ENCODE data around the gene DRGX. TPM values are rescaled to one million over a fixed set of nuclear protein-coding genes. Genes with fewer than 3 reads are reported as not detected.

The DRGX gene
- total and polyA plus RNA-seq, 2 donors, result 0.05 to 0.30 TPM

GRCh38 chr10:49354593-49354992 is 41.3 kb downstream of the DRGX start:
- H3K27me3 ChIP-seq (ENCODE audit: control insufficient read depth in 2 of 2, insufficient read depth in 1 of 2, low read length in 1 of 2), result no peaks in the 10 kb centered on the region
- no peak overlapping the region for H3K27ac ChIP-seq (ENCODE audit: low read depth in 1 of 2, low read length in 1 of 2)
- H3K4me1 ChIP-seq (ENCODE audit: control insufficient read depth in 2 of 2, insufficient read depth in 2 of 2, low read length in 2 of 2), result peaks cover 4 to 22% of the 10 kb centered on the region in 2 donors
- no peak overlapping the region for H3K4me3 ChIP-seq (ENCODE audit: low read length in 2 of 2)
- H3K36me3 ChIP-seq (ENCODE audit: control insufficient read depth in 2 of 2, insufficient read depth in 2 of 2, low read length in 1 of 2), result no peaks in the 10 kb centered on the region
- 94% methylated on average over 3 of the region's 3 CpGs for WGBS
- no peak for DNase-seq (ENCODE audit: low read depth in 6 of 9, low spot score in 9 of 9)
- H3K9me3 ChIP-seq (ENCODE audit: control insufficient read depth in 2 of 2, insufficient read depth in 1 of 2, low read length in 1 of 2), result peaks cover 0 to 4% of the 10 kb centered on the region in 2 donors

DNA sequence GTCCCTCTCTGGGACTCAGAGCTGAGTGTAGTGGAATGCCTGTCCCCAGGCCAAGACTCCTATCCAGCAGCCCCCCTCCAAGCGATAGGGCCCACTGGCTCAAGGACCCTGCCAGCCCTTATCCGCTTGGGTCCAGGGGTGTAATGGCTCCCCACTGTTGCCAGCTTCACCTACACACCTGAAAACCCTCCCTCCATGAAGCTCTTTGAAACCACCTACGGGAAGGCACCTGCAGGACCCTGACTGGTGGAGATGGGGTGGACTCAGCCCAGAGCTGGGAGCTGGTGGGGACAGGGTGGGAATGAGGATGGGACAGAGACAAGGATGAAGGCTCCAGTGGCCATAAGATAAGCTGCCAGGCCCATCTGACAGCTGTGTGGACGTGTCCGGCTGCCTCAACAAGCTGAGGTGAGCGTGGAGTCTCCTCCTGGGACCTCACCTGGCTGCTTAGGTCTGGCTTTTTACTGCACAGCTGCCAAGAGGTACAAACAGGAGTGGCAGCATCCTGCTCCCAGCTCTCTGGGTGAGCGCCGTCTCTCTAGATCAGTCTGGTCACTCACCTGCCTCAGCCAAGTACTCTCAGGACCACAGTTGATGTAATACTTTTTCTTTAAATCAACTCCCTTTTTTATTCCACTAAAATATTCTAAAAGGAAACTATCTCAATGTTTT is 41.9 kb downstream of the DRGX start:
- peaks cover 4 to 22% of the 10 kb centered on the region in 2 donors for H3K4me1 ChIP-seq (ENCODE audit: control insufficient read depth in 2 of 2, insufficient read depth in 2 of 2, low read length in 2 of 2)
- peaks cover 0 to 4% of the 10 kb centered on the region in 2 donors for H3K9me3 ChIP-seq (ENCODE audit: control insufficient read depth in 2 of 2, insufficient read depth in 1 of 2, low read length in 1 of 2)
- H3K4me3 ChIP-seq (ENCODE audit: low read length in 2 of 2), result no peak overlapping the region
- no peaks in the 10 kb centered on the region for H3K27me3 ChIP-seq (ENCODE audit: control insufficient read depth in 2 of 2, insufficient read depth in 1 of 2, low read length in 1 of 2)
- no peak overlapping the region for H3K27ac ChIP-seq (ENCODE audit: low read depth in 1 of 2, low read length in 1 of 2)
- DNase-seq (ENCODE audit: low read depth in 6 of 9, low spot score in 9 of 9), result no peak
- no peaks in the 10 kb centered on the region for H3K36me3 ChIP-seq (ENCODE audit: control insufficient read depth in 2 of 2, insufficient read depth in 2 of 2, low read length in 1 of 2)
- WGBS, result 94% methylated on average over 8 of the region's 8 CpGs

GRCh38 chr10:49353026-49353894 is 42.6 kb downstream of the DRGX start:
- no peaks in the 10 kb centered on the region for H3K27me3 ChIP-seq (ENCODE audit: control insufficient read depth in 2 of 2, insufficient read depth in 1 of 2, low read length in 1 of 2)
- H3K4me3 ChIP-seq (ENCODE audit: low read length in 2 of 2), result no peak overlapping the region
- peaks cover 0 to 4% of the 10 kb centered on the region in 2 donors for H3K9me3 ChIP-seq (ENCODE audit: control insufficient read depth in 2 of 2, insufficient read depth in 1 of 2, low read length in 1 of 2)
- no peaks in the 10 kb centered on the region for H3K36me3 ChIP-seq (ENCODE audit: control insufficient read depth in 2 of 2, insufficient read depth in 2 of 2, low read length in 1 of 2)
- H3K4me1 ChIP-seq (ENCODE audit: control insufficient read depth in 2 of 2, insufficient read depth in 2 of 2, low read length in 2 of 2), result peaks cover 4 to 22% of the 10 kb centered on the region in 2 donors
- H3K27ac ChIP-seq (ENCODE audit: low read depth in 1 of 2, low read length in 1 of 2), result no peak overlapping the region
- peak in 7 of 9 donors; percentile 8 to 53 (median 26) for DNase-seq (ENCODE audit: low read depth in 6 of 9, low spot score in 9 of 9)
- 89% methylated on average over 6 of the region's 6 CpGs for WGBS

DNA sequence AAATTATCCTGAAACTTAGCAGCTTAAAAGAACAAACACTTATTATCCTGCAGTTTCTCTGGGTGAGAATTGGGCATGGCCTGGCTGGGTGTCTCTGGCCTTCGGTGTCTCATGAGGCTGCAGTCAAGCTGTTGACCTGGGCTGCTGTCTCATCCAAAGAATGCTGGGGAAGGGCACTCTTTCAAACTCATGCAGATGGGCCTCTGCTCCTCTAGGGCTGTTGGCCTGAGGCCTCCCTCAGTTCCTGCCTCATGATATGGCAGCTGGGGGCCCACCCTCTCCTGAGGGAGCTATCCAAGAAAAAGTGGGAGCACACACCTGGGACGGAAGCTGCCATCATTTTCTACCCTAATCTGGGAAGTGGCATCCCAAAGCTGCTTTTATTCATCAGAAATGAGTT is 43.6 kb downstream of the DRGX start:
- no peak overlapping the region for H3K4me3 ChIP-seq (ENCODE audit: low read length in 2 of 2)
- H3K4me1 ChIP-seq (ENCODE audit: control insufficient read depth in 2 of 2, insufficient read depth in 2 of 2, low read length in 2 of 2), result peaks cover 4 to 22% of the 10 kb centered on the region in 2 donors
- WGBS, result 90% methylated on average over 2 of the region's 2 CpGs
- no peak for DNase-seq (ENCODE audit: low read depth in 6 of 9, low spot score in 9 of 9)
- H3K9me3 ChIP-seq (ENCODE audit: control insufficient read depth in 2 of 2, insufficient read depth in 1 of 2, low read length in 1 of 2), result peaks cover 0 to 4% of the 10 kb centered on the region in 2 donors
- no peaks in the 10 kb centered on the region for H3K27me3 ChIP-seq (ENCODE audit: control insufficient read depth in 2 of 2, insufficient read depth in 1 of 2, low read length in 1 of 2)
- no peaks in the 10 kb centered on the region for H3K36me3 ChIP-seq (ENCODE audit: control insufficient read depth in 2 of 2, insufficient read depth in 2 of 2, low read length in 1 of 2)
- H3K27ac ChIP-seq (ENCODE audit: low read depth in 1 of 2, low read length in 1 of 2), result peak overlapping the region in 1 of 2 donors; percentile 55

- 95% methylated on average over 4 of the region's 4 CpGs for WGBS
- Histone ChIP-seq H3K9me3 (ENCODE audit: control insufficient read depth in 2 of 2, insufficient read depth in 1 of 2, low read length in 1 of 2) (peaks cover 0 to 4% of the 10 kb centered on the region in 2 donors), H3K36me3 (ENCODE audit: control insufficient read depth in 2 of 2, insufficient read depth in 2 of 2, low read length in 1 of 2) (no peaks in the 10 kb centered on the region), H3K27ac (ENCODE audit: low read depth in 1 of 2, low read length in 1 of 2) (no peak overlapping the region), H3K4me1 (ENCODE audit: control insufficient read depth in 2 of 2, insufficient read depth in 2 of 2, low read length in 2 of 2) (peaks cover 4 to 22% of the 10 kb centered on the region in 2 donors), H3K27me3 (ENCODE audit: control insufficient read depth in 2 of 2, insufficient read depth in 1 of 2, low read length in 1 of 2) (no peaks in the 10 kb centered on the region), H3K4me3 (ENCODE audit: low read length in 2 of 2) (no peak overlapping the region)
- DNase-seq (ENCODE audit: low read depth in 6 of 9, low spot score in 9 of 9), result no peak
These were observed 44.2 kb downstream of the DRGX start for GRCh38 chr10:49351669-49352068.

DNA sequence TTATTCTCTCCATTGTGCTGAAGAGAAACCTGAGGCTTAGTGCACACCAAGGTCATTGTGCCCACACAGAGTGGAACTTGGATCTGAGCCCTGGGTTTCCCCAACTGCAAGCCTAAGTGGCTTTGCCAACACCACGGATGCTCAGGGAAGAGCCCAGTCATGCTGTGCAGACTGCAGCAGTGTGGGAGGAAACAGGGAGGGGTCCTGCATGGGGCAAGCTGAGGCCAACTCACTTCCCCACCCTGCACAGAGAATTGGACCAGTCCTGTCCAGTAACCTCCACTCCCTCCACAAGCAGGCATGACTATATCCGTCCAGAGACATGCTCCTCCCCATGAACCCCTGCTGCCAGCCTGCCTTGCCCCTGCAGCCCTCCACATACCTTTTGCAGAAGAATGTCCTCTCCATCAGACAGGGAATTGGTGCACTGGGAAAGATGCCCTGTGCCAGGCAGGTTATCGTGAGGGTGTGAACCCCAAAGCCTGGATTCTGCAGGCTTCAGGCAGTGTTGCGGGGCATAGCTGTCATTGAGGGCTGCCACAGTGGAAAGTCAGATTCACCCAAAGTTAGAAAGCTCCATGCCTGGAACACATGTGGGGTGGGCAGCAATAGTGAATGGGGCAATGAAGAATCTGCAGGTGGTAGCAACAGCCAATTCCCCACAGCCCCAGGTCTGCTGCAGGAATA is 44.9 kb downstream of the DRGX start:
- no peak overlapping the region for H3K27ac ChIP-seq (ENCODE audit: low read depth in 1 of 2, low read length in 1 of 2)
- H3K27me3 ChIP-seq (ENCODE audit: control insufficient read depth in 2 of 2, insufficient read depth in 1 of 2, low read length in 1 of 2), result no peaks in the 10 kb centered on the region
- H3K4me1 ChIP-seq (ENCODE audit: control insufficient read depth in 2 of 2, insufficient read depth in 2 of 2, low read length in 2 of 2), result peaks cover 4 to 22% of the 10 kb centered on the region in 2 donors
- H3K36me3 ChIP-seq (ENCODE audit: control insufficient read depth in 2 of 2, insufficient read depth in 2 of 2, low read length in 1 of 2), result no peaks in the 10 kb centered on the region
- peaks cover 0 to 4% of the 10 kb centered on the region in 2 donors for H3K9me3 ChIP-seq (ENCODE audit: control insufficient read depth in 2 of 2, insufficient read depth in 1 of 2, low read length in 1 of 2)
- H3K4me3 ChIP-seq (ENCODE audit: low read length in 2 of 2), result no peak overlapping the region
- 82% methylated on average over 4 of the region's 4 CpGs for WGBS
- no peak for DNase-seq (ENCODE audit: low read depth in 6 of 9, low spot score in 9 of 9)

GRCh38 chr10:49350138-49350537 is 45.8 kb downstream of the DRGX start:
- H3K27ac ChIP-seq (ENCODE audit: low read depth in 1 of 2, low read length in 1 of 2), result no peak overlapping the region
- peaks cover 4 to 22% of the 10 kb centered on the region in 2 donors for H3K4me1 ChIP-seq (ENCODE audit: control insufficient read depth in 2 of 2, insufficient read depth in 2 of 2, low read length in 2 of 2)
- no peaks in the 10 kb centered on the region for H3K36me3 ChIP-seq (ENCODE audit: control insufficient read depth in 2 of 2, insufficient read depth in 2 of 2, low read length in 1 of 2)
- H3K4me3 ChIP-seq (ENCODE audit: low read length in 2 of 2), result no peak overlapping the region
- peaks cover 0 to 4% of the 10 kb centered on the region in 2 donors for H3K9me3 ChIP-seq (ENCODE audit: control insufficient read depth in 2 of 2, insufficient read depth in 1 of 2, low read length in 1 of 2)
- DNase-seq (ENCODE audit: low read depth in 6 of 9, low spot score in 9 of 9), result no peak
- no peaks in the 10 kb centered on the region for H3K27me3 ChIP-seq (ENCODE audit: control insufficient read depth in 2 of 2, insufficient read depth in 1 of 2, low read length in 1 of 2)

- no peak overlapping the region for H3K4me3 ChIP-seq (ENCODE audit: low read length in 2 of 2)
- H3K9me3 ChIP-seq (ENCODE audit: control insufficient read depth in 2 of 2, insufficient read depth in 1 of 2, low read length in 1 of 2), result peaks cover 0 to 4% of the 10 kb centered on the region in 2 donors
- 99% methylated on average over 4 of the region's 4 CpGs for WGBS
- H3K27ac ChIP-seq (ENCODE audit: low read depth in 1 of 2, low read length in 1 of 2), result no peak overlapping the region
- H3K27me3 ChIP-seq (ENCODE audit: control insufficient read depth in 2 of 2, insufficient read depth in 1 of 2, low read length in 1 of 2), result no peaks in the 10 kb centered on the region
- peaks cover 4 to 22% of the 10 kb centered on the region in 2 donors for H3K4me1 ChIP-seq (ENCODE audit: control insufficient read depth in 2 of 2, insufficient read depth in 2 of 2, low read length in 2 of 2)
- no peak for DNase-seq (ENCODE audit: low read depth in 6 of 9, low spot score in 9 of 9)
- no peaks in the 10 kb centered on the region for H3K36me3 ChIP-seq (ENCODE audit: control insufficient read depth in 2 of 2, insufficient read depth in 2 of 2, low read length in 1 of 2)
These were observed 46.5 kb downstream of the DRGX start for GRCh38 chr10:49349390-49349789.

DNA sequence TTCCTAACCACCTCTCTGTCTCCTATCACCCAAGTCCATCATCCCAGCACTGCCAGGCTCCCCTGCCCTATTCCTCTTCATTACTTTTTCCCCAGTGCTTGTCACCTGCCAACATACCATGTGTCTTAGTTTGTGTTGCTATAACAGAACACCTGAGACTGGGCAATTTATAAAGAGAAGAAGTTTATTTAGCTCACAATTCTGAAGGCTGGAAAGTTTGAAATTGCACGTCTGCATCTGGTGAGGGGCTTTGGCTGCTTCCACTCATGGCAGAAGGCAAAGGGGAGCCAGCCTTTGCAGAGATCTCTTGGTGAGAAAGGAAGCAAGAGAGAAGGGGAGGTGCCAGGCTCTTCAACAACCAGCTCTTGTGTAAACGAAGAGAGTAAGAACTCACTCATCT is 47.3 kb downstream of the DRGX start:
- no peaks in the 10 kb centered on the region for H3K9me3 ChIP-seq (ENCODE audit: control insufficient read depth in 2 of 2, insufficient read depth in 1 of 2, low read length in 1 of 2)
- H3K36me3 ChIP-seq (ENCODE audit: control insufficient read depth in 2 of 2, insufficient read depth in 2 of 2, low read length in 1 of 2), result no peaks in the 10 kb centered on the region
- no peak for DNase-seq (ENCODE audit: low read depth in 6 of 9, low spot score in 9 of 9)
- 92% methylated on average over 2 of the region's 2 CpGs for WGBS
- H3K4me1 ChIP-seq (ENCODE audit: control insufficient read depth in 2 of 2, insufficient read depth in 2 of 2, low read length in 2 of 2), result peaks cover 4 to 18% of the 10 kb centered on the region in 2 donors
- no peak overlapping the region for H3K4me3 ChIP-seq (ENCODE audit: low read length in 2 of 2)
- H3K27ac ChIP-seq (ENCODE audit: low read depth in 1 of 2, low read length in 1 of 2), result no peak overlapping the region
- no peaks in the 10 kb centered on the region for H3K27me3 ChIP-seq (ENCODE audit: control insufficient read depth in 2 of 2, insufficient read depth in 1 of 2, low read length in 1 of 2)
